Measurements from ENCODE around the gene P4HA2.

The P4HA2 gene
- total RNA-seq: 0.94 to 1.3 reads per million in 2 donors

- DNase-seq: peak in 2 of 5 experiments; percentile 20 to 65
Measured at GRCh38 chr5:132227485-132228240, at the start of gene P4HA2. P4HA2 (minus strand) TSS chr5:132227853; CDS start chr5:132218626, 9,227 bp downstream.

GRCh38 chr5:132277256-132277655 is 49.6 kb upstream of the P4HA2 start:
- no peak for DNase-seq

- DNase-seq: no peak
Measured at GRCh38 chr5:132275367-132276220, 47.9 kb upstream of the P4HA2 start.

GRCh38 chr5:132274050-132274792 is 46.6 kb upstream of the P4HA2 start:
- DNase-seq: no peak

- DNase-seq: no peak
Measured at GRCh38 chr5:132273631-132274030, 46.0 kb upstream of the P4HA2 start.

- peak in 4 of 5 experiments; percentile 28 to 58 (median 44) for DNase-seq
Measured at GRCh38 chr5:132272311-132273210, 44.9 kb upstream of the P4HA2 start.

- DNase-seq: peak in 1 of 5 experiments; percentile 27
Measured at GRCh38 chr5:132271251-132272246, 43.9 kb upstream of the P4HA2 start.

- DNase-seq: no peak
Measured at GRCh38 chr5:132270706-132271105, 43.1 kb upstream of the P4HA2 start.

- DNase-seq: no peak
Measured at GRCh38 chr5:132270335-132270665, 42.6 kb upstream of the P4HA2 start.

- DNase-seq: no peak
Measured at GRCh38 chr5:132269635-132270334, 42.1 kb upstream of the P4HA2 start.

GRCh38 chr5:132268769-132269551 is 41.3 kb upstream of the P4HA2 start:
- no peak for DNase-seq

- no peak for DNase-seq
Measured at GRCh38 chr5:132267931-132268768, 40.5 kb upstream of the P4HA2 start.

GRCh38 chr5:132267166-132267739 is 39.6 kb upstream of the P4HA2 start:
- no peak for DNase-seq

- DNase-seq: no peak
Measured at GRCh38 chr5:132266836-132267160, 39.1 kb upstream of the P4HA2 start.

GRCh38 chr5:132266031-132266835 is 38.6 kb upstream of the P4HA2 start:
- no peak for DNase-seq

- DNase-seq: no peak
Measured at GRCh38 chr5:132265336-132266030, 37.8 kb upstream of the P4HA2 start.

Measured in T-helper 2 cell (primary cell).